Ovary (tissue), 3 donors: Measurements from ENCODE around the gene EXOG.

Experiments used
- CTCF ChIP-seq, 3 donors: fragments of 450-650 bp in 2 of 3; fragments of 200-600 bp in 1 of 3; IDR thresholded peaks; one replicate each; pipeline versions ENCODE4 v1.5.1 to v1.8.0; 2016 to 2022; ENCODE audit warnings: antibody characterized with exemption in 3 of 3, mild to moderate bottlenecking in 1 of 3
- EP300 ChIP-seq: sonication (generic); formaldehyde crosslinking; IDR thresholded peaks from one replicate; pipeline ENCODE4 v1.6.1; 2017; ENCODE audit warnings: antibody characterized with exemption
- POLR2A ChIP-seq: fragments of 450-650 bp; IDR thresholded peaks from one replicate; pipeline ENCODE4 v1.6.1; 2017; ENCODE audit warnings: antibody characterized with exemption, mild to moderate bottlenecking, moderate library complexity
- donor health status: DM: no; HTN: no; CAD: no.

- no peak for TF ChIP-seq CTCF (IDR thresholded peaks at IDR 0.05)
- TF ChIP-seq EP300: no peak
- no peak for TF ChIP-seq POLR2A
These were observed 15.2 kb upstream of the EXOG start for GRCh38 chr3:38480930-38481329.
